Measurements from ENCODE around the gene P2RX1.

P2RX1 gene

DNA sequence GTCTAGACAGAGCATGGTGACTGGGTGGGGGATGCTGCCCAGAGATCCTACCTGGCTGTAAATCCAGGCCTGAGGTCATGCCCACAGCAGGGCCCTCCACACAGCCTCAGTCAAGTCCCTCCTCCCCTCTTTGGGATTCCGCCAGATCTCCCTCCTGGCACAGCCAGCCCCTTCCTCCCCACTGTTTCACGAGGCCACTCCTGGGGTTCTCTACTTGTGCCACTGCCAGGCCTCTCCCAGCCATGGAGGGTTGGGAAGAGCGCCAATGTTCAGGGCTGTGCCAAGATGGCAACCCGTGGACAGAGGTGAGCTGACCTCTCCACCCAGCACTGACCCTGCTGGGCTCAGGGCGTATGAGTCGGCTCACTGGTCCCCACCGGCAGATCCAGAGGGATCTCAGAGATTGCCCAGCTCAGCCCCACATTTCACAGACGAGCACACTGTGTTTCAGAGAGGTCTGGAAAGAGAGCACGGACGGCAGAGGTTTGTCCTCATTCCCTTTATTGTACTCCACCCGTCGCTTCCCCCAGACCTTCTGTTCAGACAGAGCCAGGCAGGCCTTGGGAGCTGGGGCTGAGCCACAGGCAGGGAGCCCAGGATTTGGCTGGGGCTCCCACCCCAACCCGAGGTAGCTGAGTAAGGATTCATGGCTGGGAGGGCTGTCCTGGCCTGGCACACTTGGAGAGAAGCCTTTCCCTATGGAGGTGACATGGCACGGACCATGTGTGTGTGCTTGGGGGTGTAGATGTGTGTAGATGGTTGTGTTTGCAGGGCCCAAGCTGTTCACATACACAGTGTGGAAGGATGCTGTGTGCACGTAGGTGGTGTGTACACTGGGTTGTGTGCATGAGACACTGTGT, 19.9 kb downstream of the P2RX1 start:
- no peak overlapping the region for H3K27ac ChIP-seq (ENCODE audit: low read length)
- no peaks in the 10 kb centered on the region for H3K9me3 ChIP-seq (ENCODE audit: control insufficient read depth, low read depth, low read length)

GRCh38 chr17:3895354-3895753, 20.9 kb downstream of the P2RX1 start:
- Histone ChIP-seq H3K27me3 (ENCODE audit: control insufficient read depth, insufficient read depth, low read length) (peaks cover 4% of the 10 kb centered on the region), H3K36me3 (ENCODE audit: control insufficient read depth, low read depth, low read length) (no peaks in the 10 kb centered on the region), H3K4me1 (ENCODE audit: control insufficient read depth, low read depth, low read length) (peaks cover 6% of the 10 kb centered on the region), H3K27ac (ENCODE audit: low read length) (no peak overlapping the region), H3K9ac (ENCODE audit: low read length) (no peak overlapping the region), H3K4me3 (ENCODE audit: low read length) (no peak overlapping the region), H3K9me3 (ENCODE audit: control insufficient read depth, low read depth, low read length) (no peaks in the 10 kb centered on the region)

More for the DNA sequence above, 19.9 kb downstream of the P2RX1 start:
- peaks cover 6% of the 10 kb centered on the region for H3K4me1 ChIP-seq (ENCODE audit: control insufficient read depth, low read depth, low read length)
- H3K27me3 ChIP-seq (ENCODE audit: control insufficient read depth, insufficient read depth, low read length), result peaks cover 4% of the 10 kb centered on the region
- no peak overlapping the region for H3K4me3 ChIP-seq (ENCODE audit: low read length)
- no peaks in the 10 kb centered on the region for H3K36me3 ChIP-seq (ENCODE audit: control insufficient read depth, low read depth, low read length)
- no peak overlapping the region for H3K9ac ChIP-seq (ENCODE audit: low read length)

DNA sequence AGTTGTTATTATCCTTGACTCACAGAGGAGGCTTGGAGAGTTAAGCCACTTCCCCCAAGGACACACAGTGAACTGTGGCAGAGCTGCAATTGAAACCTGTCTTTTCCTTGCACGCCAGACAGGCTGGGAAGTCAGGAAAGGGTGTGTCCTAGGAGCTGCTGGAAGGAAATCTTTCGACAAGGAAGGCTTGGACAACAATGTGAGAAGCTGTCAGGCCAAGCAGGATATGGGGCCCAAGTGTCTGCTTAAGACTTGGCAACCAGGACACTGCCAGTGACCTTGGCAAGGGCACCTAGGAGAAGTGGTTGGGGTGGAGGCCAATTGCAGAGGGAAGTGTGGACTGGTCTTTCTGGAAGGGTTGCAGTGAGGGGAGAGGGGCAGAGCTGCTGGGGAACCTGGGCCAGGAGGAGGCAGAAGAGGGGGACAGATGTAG, 21.3 kb downstream of the P2RX1 start:
- no peaks in the 10 kb centered on the region for H3K9me3 ChIP-seq (ENCODE audit: control insufficient read depth, low read depth, low read length)
- H3K27me3 ChIP-seq (ENCODE audit: control insufficient read depth, insufficient read depth, low read length), result peaks cover 4% of the 10 kb centered on the region
- H3K9ac ChIP-seq (ENCODE audit: low read length), result no peak overlapping the region
- no peak overlapping the region for H3K4me3 ChIP-seq (ENCODE audit: low read length)
- peaks cover 6% of the 10 kb centered on the region for H3K4me1 ChIP-seq (ENCODE audit: control insufficient read depth, low read depth, low read length)
- no peak overlapping the region for H3K27ac ChIP-seq (ENCODE audit: low read length)
- H3K36me3 ChIP-seq (ENCODE audit: control insufficient read depth, low read depth, low read length), result no peaks in the 10 kb centered on the region

DNA sequence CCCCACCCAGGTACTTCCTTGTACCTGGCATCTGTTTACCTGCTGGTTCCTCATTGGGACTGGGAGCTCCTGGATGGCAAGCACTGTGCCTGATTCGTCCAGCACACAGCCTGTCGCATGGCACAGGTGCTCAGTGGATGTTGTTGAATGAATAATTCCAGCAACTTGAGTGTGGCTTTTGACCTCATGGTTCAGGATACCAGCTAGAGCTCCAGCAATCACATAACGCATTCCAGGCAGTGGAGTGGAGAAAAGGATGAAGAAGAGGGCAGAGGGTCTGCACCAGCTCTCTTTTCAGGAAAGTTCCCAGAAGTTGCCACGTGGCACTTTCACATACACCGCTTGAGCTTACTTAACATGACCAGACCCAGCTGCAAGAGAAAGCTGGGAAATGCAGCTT, 22.1 kb downstream of the P2RX1 start:
- H3K4me1 ChIP-seq (ENCODE audit: control insufficient read depth, low read depth, low read length), result peaks cover 6% of the 10 kb centered on the region
- H3K27me3 ChIP-seq (ENCODE audit: control insufficient read depth, insufficient read depth, low read length), result peaks cover 4% of the 10 kb centered on the region
- no peak overlapping the region for H3K27ac ChIP-seq (ENCODE audit: low read length)
- no peak overlapping the region for H3K9ac ChIP-seq (ENCODE audit: low read length)
- H3K9me3 ChIP-seq (ENCODE audit: control insufficient read depth, low read depth, low read length), result no peaks in the 10 kb centered on the region
- no peak overlapping the region for H3K4me3 ChIP-seq (ENCODE audit: low read length)
- H3K36me3 ChIP-seq (ENCODE audit: control insufficient read depth, low read depth, low read length), result no peaks in the 10 kb centered on the region

DNA sequence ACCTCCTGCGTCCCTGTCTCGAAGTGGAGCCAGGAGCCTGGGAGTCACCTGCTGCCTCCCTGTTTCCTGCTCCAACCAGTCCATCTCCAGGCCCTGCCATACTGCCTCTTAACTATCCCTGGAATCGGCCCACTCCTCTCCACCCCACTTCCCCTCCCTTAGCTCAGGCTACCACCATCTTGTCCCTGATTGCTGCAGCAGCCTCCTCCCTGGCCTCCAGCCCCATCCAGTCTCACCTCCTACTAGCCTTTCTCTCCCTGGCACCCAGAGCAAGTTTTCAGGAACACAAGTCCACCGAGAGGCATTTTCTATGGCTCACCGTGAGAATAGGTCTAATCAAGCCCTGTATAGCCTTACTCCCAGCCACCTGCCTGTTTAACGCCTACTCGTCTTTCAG, 22.5 kb downstream of the P2RX1 start:
- Histone ChIP-seq H3K4me3 (ENCODE audit: low read length) (peak overlapping the region; percentile 62), H3K4me1 (ENCODE audit: control insufficient read depth, low read depth, low read length) (peaks cover 6% of the 10 kb centered on the region)

DNA sequence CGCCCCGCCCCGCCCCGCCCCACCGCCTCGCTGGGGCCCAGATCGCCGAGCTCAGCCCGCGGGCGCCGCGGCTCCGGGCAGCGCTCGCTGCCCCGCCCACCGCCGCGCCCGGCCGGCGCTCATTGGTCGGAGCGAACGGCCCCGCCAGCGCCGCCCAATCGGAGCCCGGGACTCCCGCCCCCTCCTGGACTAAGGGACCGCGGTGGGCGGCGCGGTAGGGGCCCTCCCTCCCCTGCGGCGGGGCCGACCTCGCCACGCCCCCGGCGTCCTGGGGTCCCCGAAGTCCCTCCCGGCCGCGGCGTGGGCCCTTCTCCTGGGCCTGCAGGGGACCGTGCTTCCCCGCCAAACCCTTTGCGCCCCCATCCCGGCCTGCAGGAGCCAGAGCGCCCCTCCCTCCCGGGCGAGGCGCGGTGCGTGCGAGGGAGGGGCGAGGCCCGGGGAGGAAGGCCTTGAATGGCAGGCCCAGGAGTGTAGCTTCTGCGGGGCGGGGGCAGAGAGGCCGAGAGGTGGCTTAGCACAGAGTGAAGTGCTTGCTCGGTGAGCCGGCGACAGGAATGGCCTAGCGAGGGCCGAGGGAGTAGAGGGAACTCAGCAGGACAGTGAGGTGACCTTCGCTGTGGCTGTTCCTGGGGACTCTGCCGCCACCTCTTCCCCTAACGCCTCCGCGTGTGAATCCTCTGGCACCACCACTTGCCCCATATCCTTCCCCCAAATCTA, 23.1 kb downstream of the P2RX1 start, which contains the start of gene CAMKK1:
Gene CAMKK1 (minus strand): TSS at position 51 of the 717 bp plus-strand sequence. CDS start 7,366 bp downstream, outside the sequence.
- Histone ChIP-seq H3K27ac (ENCODE audit: low read length) (no peak within 1 kb of the TSS), H3K9me3 (ENCODE audit: control insufficient read depth, low read depth, low read length) (no peaks in the 10 kb centered on the region), H3K4me1 (ENCODE audit: control insufficient read depth, low read depth, low read length) (peaks cover 6% of the 10 kb centered on the region), H3K36me3 (ENCODE audit: control insufficient read depth, low read depth, low read length) (no peaks in the 10 kb centered on the region), H3K27me3 (ENCODE audit: control insufficient read depth, insufficient read depth, low read length) (peaks cover 4% of the 10 kb centered on the region), H3K4me3 (ENCODE audit: low read length) (peak within 1 kb of the TSS; percentile 62), H3K9ac (ENCODE audit: low read length) (peak within 1 kb of the TSS; percentile 28)

More for the DNA sequence above, 22.5 kb downstream of the P2RX1 start:
- H3K9me3 ChIP-seq (ENCODE audit: control insufficient read depth, low read depth, low read length), result no peaks in the 10 kb centered on the region
- peaks cover 4% of the 10 kb centered on the region for H3K27me3 ChIP-seq (ENCODE audit: control insufficient read depth, insufficient read depth, low read length)
- no peak overlapping the region for H3K27ac ChIP-seq (ENCODE audit: low read length)
- no peaks in the 10 kb centered on the region for H3K36me3 ChIP-seq (ENCODE audit: control insufficient read depth, low read depth, low read length)
- H3K9ac ChIP-seq (ENCODE audit: low read length), result peak overlapping the region; percentile 28

DNA sequence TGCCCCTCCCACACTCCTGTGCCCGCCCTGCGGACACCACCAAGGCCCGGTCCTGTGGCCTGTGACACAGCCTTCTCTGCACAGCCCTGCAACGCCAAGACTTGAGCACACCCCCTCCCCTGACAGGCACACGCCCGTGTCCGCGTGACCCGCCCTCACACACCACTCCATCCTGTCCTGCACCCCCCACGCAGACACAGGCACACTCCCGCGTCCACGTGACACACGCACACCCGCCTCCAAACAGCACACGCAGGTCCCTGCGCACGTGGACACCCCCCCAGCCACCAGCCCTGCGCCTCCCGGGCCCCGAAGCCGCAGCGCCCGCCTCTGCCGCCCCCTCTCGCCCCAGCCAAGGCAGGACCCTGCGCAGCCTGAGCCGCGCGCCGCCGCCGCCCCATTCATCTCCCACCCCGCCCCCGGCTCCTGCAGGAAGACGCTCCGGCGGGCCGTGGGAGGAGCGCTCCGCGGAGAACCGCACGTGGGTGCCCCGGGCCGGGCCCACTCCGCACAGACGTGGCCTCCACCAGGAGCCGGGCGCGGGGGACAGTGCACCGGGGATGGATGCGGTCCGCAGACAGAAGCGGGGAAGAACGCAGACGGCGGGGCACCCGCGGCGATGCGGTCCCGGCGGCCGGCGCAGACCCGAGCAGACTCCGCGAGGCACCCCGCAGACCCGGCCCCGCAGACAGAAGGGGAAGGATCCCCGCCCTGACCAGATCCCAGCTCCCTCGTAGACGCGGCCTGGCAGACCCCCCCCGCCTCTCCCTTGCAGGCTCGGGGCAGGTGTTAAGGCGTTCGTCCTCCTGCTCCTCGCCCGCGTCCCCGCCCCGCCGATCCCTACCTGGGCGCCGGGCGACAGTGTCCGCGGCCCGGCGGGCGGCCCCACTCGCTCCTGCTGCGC, 23.9 kb downstream of the P2RX1 start:
- no peaks in the 10 kb centered on the region for H3K9me3 ChIP-seq (ENCODE audit: control insufficient read depth, low read depth, low read length)
- H3K36me3 ChIP-seq (ENCODE audit: control insufficient read depth, low read depth, low read length), result no peaks in the 10 kb centered on the region
- no peak overlapping the region for H3K9ac ChIP-seq (ENCODE audit: low read length)
- H3K4me3 ChIP-seq (ENCODE audit: low read length), result peak overlapping the region; percentile 59
- H3K27ac ChIP-seq (ENCODE audit: low read length), result no peak overlapping the region
- H3K4me1 ChIP-seq (ENCODE audit: control insufficient read depth, low read depth, low read length), result peaks cover 6% of the 10 kb centered on the region
- H3K27me3 ChIP-seq (ENCODE audit: control insufficient read depth, insufficient read depth, low read length), result peaks cover 4% of the 10 kb centered on the region

DNA sequence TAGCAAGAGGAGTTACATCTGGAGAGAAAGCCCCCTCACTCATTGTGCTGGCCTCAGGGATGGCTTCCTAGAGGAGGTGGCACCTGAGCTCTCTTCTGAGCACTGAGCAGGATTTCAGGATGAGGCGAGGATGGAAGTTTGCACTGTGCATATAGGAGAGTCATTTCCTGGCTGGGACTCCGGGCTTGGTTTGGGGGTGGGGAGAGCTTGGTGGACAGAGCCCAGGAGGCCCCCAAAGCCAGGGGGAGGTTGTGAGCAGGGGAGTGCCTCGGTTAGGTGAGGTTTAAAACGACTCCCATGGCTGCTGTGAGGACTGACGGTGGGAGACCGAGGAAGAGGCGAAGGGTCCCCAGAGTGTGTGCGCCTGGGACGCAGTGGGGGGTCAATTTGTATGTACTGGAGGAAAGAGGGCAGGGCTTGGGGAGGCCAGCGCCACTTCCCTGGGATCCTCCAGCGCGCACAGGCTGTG, 24.6 kb downstream of the P2RX1 start:
- H3K27me3 ChIP-seq (ENCODE audit: control insufficient read depth, insufficient read depth, low read length), result peaks cover 4% of the 10 kb centered on the region
- peak overlapping the region; percentile 59 for H3K4me3 ChIP-seq (ENCODE audit: low read length)
- H3K9me3 ChIP-seq (ENCODE audit: control insufficient read depth, low read depth, low read length), result no peaks in the 10 kb centered on the region
- no peaks in the 10 kb centered on the region for H3K36me3 ChIP-seq (ENCODE audit: control insufficient read depth, low read depth, low read length)
- H3K27ac ChIP-seq (ENCODE audit: low read length), result no peak overlapping the region
- H3K9ac ChIP-seq (ENCODE audit: low read length), result no peak overlapping the region
- H3K4me1 ChIP-seq (ENCODE audit: control insufficient read depth, low read depth, low read length), result peaks cover 6% of the 10 kb centered on the region

- no peak overlapping the region for H3K4me3 ChIP-seq (ENCODE audit: low read length)
- no peak overlapping the region for H3K9ac ChIP-seq (ENCODE audit: low read length)
- H3K27ac ChIP-seq (ENCODE audit: low read length), result no peak overlapping the region
Measured at GRCh38 chr17:3890878-3891219, 25.4 kb downstream of the P2RX1 start.

DNA sequence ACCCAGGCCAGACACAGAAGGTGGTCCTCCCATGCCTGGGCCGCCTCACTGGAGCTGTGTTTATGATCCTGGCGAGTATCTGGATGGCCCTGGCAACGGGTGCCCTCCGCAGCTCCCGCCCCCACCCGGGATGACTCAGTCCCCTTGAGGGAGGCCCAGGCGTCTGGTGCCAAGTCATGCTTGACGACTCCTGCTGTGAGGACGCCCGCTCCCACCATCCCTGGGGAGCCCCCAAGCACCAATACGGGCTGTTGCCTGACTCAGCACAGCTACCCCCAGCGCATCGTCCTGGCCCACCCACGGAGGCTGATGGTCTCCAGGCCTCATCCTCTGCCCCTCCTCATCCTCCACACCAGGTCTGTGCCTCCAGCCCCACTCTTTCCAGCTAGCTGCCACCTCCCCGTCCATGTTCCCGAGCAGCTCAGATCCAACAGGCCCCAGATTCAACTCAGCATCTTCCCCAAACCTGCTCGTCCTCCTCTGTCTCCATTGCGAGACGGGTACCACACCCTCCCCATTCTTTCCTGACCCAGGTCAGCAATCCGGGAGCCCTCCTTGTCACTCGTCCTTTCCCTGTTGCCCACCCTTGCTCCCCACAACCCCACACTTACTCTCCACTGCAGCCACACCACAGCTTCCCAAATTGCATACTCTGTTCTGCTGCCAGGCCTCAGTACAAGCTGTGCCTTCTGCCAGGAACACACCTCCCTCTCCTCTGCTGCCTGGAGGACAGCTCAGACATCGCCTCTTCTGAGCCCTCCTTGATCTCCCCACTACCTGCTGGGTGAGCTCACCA, 26.0 kb downstream of the P2RX1 start:
- H3K27ac ChIP-seq (ENCODE audit: low read length), result no peak overlapping the region
- H3K9ac ChIP-seq (ENCODE audit: low read length), result no peak overlapping the region
- no peak overlapping the region for H3K4me3 ChIP-seq (ENCODE audit: low read length)
- H3K4me1 ChIP-seq (ENCODE audit: control insufficient read depth, low read depth, low read length), result peaks cover 6% of the 10 kb centered on the region
- no peaks in the 10 kb centered on the region for H3K36me3 ChIP-seq (ENCODE audit: control insufficient read depth, low read depth, low read length)
- peaks cover 4% of the 10 kb centered on the region for H3K27me3 ChIP-seq (ENCODE audit: control insufficient read depth, insufficient read depth, low read length)
- no peaks in the 10 kb centered on the region for H3K9me3 ChIP-seq (ENCODE audit: control insufficient read depth, low read depth, low read length)

More at GRCh38 chr17:3890878-3891219, 25.4 kb downstream of the P2RX1 start:
- H3K9me3 ChIP-seq (ENCODE audit: control insufficient read depth, low read depth, low read length), result no peaks in the 10 kb centered on the region
- peaks cover 6% of the 10 kb centered on the region for H3K4me1 ChIP-seq (ENCODE audit: control insufficient read depth, low read depth, low read length)
- peaks cover 4% of the 10 kb centered on the region for H3K27me3 ChIP-seq (ENCODE audit: control insufficient read depth, insufficient read depth, low read length)
- no peaks in the 10 kb centered on the region for H3K36me3 ChIP-seq (ENCODE audit: control insufficient read depth, low read depth, low read length)
